HepG2 (cell line): ENCODE results near the gene ENTPD6. TPM values are rescaled to one million over a fixed set of nuclear protein-coding genes. Genes with fewer than 3 reads are reported as not detected.

ENCODE experiments used
- ATAC-seq: fragments of 200-7000 bp; cut with Tn5 transposase; 3 replicates; pipeline ENCODE4 v1.9.1; 2020; ENCODE audit warnings: mild to moderate bottlenecking, moderate library complexity
- BruUV-seq: library from RNA; stranded (reverse); fragments of 400-500 nt; replicated peaks from 2 replicates; lab custom pipeline; 2021; lab: Mats Ljungman, UMichigan
- CTCF ChIA-PET: fragments of 300-600 bp; formaldehyde crosslinking; extraction: SDS; loops from one replicate; lab custom pipeline; 2021; ENCODE audit warnings: low total read pairs, inconsistent platforms, low intra/inter-chr PET ratio; lab: Yijun Ruan, JAX
- POLR2A ChIA-PET: fragments of 350-600 bp; sonication (Branson Sonifier 250); formaldehyde crosslinking; loops from one replicate; lab custom pipeline; 2020; ENCODE audit warnings: antibody characterized with exemption, inconsistent platforms; lab: Yijun Ruan, JAX
- DNase-seq: peaks from one replicate; pipeline ENCODE4 v3.0.0-alpha.2; 2015; ENCODE audit warnings: low spot score
- FAIRE-seq: peaks from 3 replicates; lab custom pipeline; 2011; peaks lifted over from hg19 to GRCh38; lab: Jason Lieb, UNC
- H2AFZ ChIP-seq: one replicate; pipeline ENCODE4 v1.6.1; 2011; ENCODE audit warnings: low read length, inconsistent platforms
- H3K27ac ChIP-seq: fragments of 300-600 bp; 3 replicates; pipeline ENCODE4 v1.8.0; 2011; ENCODE audit warnings: mixed run types, mild to moderate bottlenecking, mixed read lengths, low read length, inconsistent platforms; ENCODE audit not compliant: insufficient read depth; ENCODE audit errors: extremely low read length
- H3K27me3 ChIP-seq, 2 experiments: fragments of 200-600 bp in 1 of 2; 2 replicates in 1 of 2; 3 replicates in 1 of 2; pipeline versions ENCODE4 v1.6.0 to v1.8.0; 2011; ENCODE audit warnings: low read length in 2 of 2, mild to moderate bottlenecking in 2 of 2, moderate library complexity in 2 of 2, inconsistent platforms in 1 of 2; ENCODE audit not compliant: insufficient read depth in 2 of 2, control insufficient read depth in 1 of 2
- H3K36me3 ChIP-seq, 2 experiments: fragments of 200-600 bp in 1 of 2; replicated peaks in 1 of 2; 2 replicates in 1 of 2; 3 replicates in 1 of 2; pipeline versions ENCODE4 v1.5.1 to v1.8.0; 2011; ENCODE audit warnings: low read length in 2 of 2, inconsistent platforms in 1 of 2; ENCODE audit not compliant: insufficient read depth in 2 of 2, control insufficient read depth in 1 of 2
- H3K4me1 ChIP-seq: 2 replicates; pipeline ENCODE4 v1.5.1; 2012; ENCODE audit warnings: low read length, inconsistent platforms; ENCODE audit not compliant: insufficient read depth
- H3K4me2 ChIP-seq: 2 replicates; pipeline ENCODE4 v1.6.0; 2011; ENCODE audit warnings: low read depth, low read length, inconsistent platforms
- H3K4me3 ChIP-seq, 3 experiments: fragments of 200-600 bp in 1 of 3; sonication (generic), shearing (Covaris generic) in 1 of 3; replicated peaks in 1 of 3; 2 replicates each; pipeline ENCODE4 v1.5.1; 2011 to 2016; ENCODE audit warnings: low read length in 3 of 3, inconsistent platforms in 2 of 3, low read depth in 2 of 3, mild to moderate bottlenecking in 2 of 3, control low read depth in 1 of 3, mixed read lengths in 1 of 3; ENCODE audit not compliant: insufficient read depth in 1 of 3
- H3K79me2 ChIP-seq: one replicate; pipeline ENCODE4 v1.6.1; 2011; ENCODE audit warnings: low read length, inconsistent platforms; ENCODE audit not compliant: insufficient read depth
- H3K9ac ChIP-seq: 2 replicates; pipeline ENCODE4 v1.6.0; 2011; ENCODE audit warnings: mild to moderate bottlenecking, low read depth, low read length, inconsistent platforms; ENCODE audit not compliant: insufficient read depth
- H3K9me3 ChIP-seq: 2 replicates; pipeline ENCODE4 v1.5.1; 2012; ENCODE audit warnings: mild to moderate bottlenecking, low read length
- H4K20me1 ChIP-seq: 2 replicates; pipeline ENCODE4 v1.6.0; 2011; ENCODE audit warnings: inconsistent platforms, mild to moderate bottlenecking, low read length, moderate library complexity; ENCODE audit not compliant: insufficient read depth
- CENPBD1 ChIP-seq: sonication (generic); formaldehyde crosslinking; IDR thresholded peaks from 2 replicates; pipeline ENCODE4 v1.8.0; 2022; ENCODE audit warnings: missing genetic modification reagents, low read depth, mild to moderate bottlenecking, borderline replicate concordance
- CREB3 ChIP-seq: sonication (generic); formaldehyde crosslinking; IDR thresholded peaks from 2 replicates; pipeline ENCODE4 v1.5.0; 2020; ENCODE audit warnings: missing genetic modification reagents
- IRX3 ChIP-seq: sonication (generic); formaldehyde crosslinking; IDR thresholded peaks from 2 replicates; pipeline ENCODE4 v1.8.1; 2023; ENCODE audit warnings: mild to moderate bottlenecking, low read depth, missing genetic modification reagents, borderline replicate concordance
- KMT2B ChIP-seq: IDR thresholded peaks from 2 replicates; pipeline ENCODE4 v1.6.1; 2016; ENCODE audit warnings: missing genetic modification reagents, missing compliant biosample characterization
- NFATC3 ChIP-seq: sonication (generic); formaldehyde crosslinking; IDR thresholded peaks from 2 replicates; pipeline ENCODE4 v1.5.1; 2020; ENCODE audit warnings: mild to moderate bottlenecking, missing genetic modification reagents
- SIN3B ChIP-seq: fragments of 150-350 bp; IDR thresholded peaks from 2 replicates; pipeline ENCODE4 v1.6.1; 2014; ENCODE audit warnings: low read length
- SP140L ChIP-seq: sonication (generic); formaldehyde crosslinking; IDR thresholded peaks from 2 replicates; pipeline ENCODE4 v1.4.0; 2020; ENCODE audit warnings: missing genetic modification reagents, borderline replicate concordance
- ZBTB43 ChIP-seq: sonication (generic); formaldehyde crosslinking; conservative IDR thresholded peaks from 2 replicates; pipeline ENCODE4 v1.4.0; 2020; ENCODE audit warnings: missing genetic modification reagents
- ZHX2 ChIP-seq, 2 experiments: sonication (generic) in 1 of 2; formaldehyde crosslinking in 1 of 2; IDR thresholded peaks; 2 replicates each; pipeline versions ENCODE4 v1.6.1 to v1.9.0; 2014 to 2022; ENCODE audit warnings: antibody characterized with exemption in 1 of 2, borderline replicate concordance in 1 of 2, inconsistent platforms in 1 of 2, low read depth in 1 of 2, missing genetic modification reagents in 1 of 2
- ZNF180 ChIP-seq: sonication (generic); formaldehyde crosslinking; IDR thresholded peaks from 2 replicates; pipeline ENCODE4 v1.4.0; 2020; ENCODE audit warnings: low read depth, missing genetic modification reagents, borderline replicate concordance
- ZNF234 ChIP-seq: sonication (generic); formaldehyde crosslinking; conservative IDR thresholded peaks from 2 replicates; pipeline ENCODE4 v1.5.1; 2020; ENCODE audit warnings: mild to moderate bottlenecking, missing genetic modification reagents
- ZUFSP ChIP-seq: sonication (generic); formaldehyde crosslinking; IDR thresholded peaks from 2 replicates; pipeline ENCODE4 v1.9.0; 2021; ENCODE audit warnings: missing genetic modification reagents, mild to moderate bottlenecking, borderline replicate concordance
- WGBS: methylation state at CpG from one replicate; pipeline ENCODE4 v1.1.6; 2017; ENCODE audit warnings: low lambda C conversion rate; 5-methylcytosine and 5-hydroxymethylcytosine counted together
- in situ Hi-C: cut with HindIII; loops from 2 replicates; pipeline ENCODE4 v1.10.0; 2017; ENCODE audit warnings: low pct_unique_long_range_greater_than_20kb; ENCODE audit not compliant: extremely low pct_ligation_motif_present
- intact Hi-C: fragments of 100-400 bp; cut with micrococcal nuclease; formaldehyde crosslinking; loops from one replicate; pipeline ENCODE4 v1.10.0; 2022; ENCODE audit not compliant: unreplicated experiment
- polyA plus RNA-seq, 8 experiments: library from polyadenylated mRNA; depleted of rRNA in 3 of 8; stranded (reverse) in 7 of 8; unstranded in 1 of 8; fragments of >200 nt; fragmentation: Illumina TruSeq in 4 of 8; extraction: Trizol in 4 of 8; gene quantifications; 2 replicates each; pipeline versions ENCODE4 v1.2.1 to v1.2.3, GENCODE V29; 2011 to 2016; ENCODE audit warnings: low read depth in 4 of 8, missing spikeins in 1 of 8, mixed read lengths in 1 of 8; ENCODE audit not compliant: insufficient read depth in 1 of 8
- total RNA-seq, 5 experiments: library from RNA; depleted of rRNA; stranded (reverse); fragments of >200 nt; fragmentation: Illumina TruSeq; extraction: Trizol; gene quantifications; 2 replicates each; pipeline ENCODE4 v1.2.3, GENCODE V29; 2016; ENCODE audit warnings: low read depth in 1 of 5

Gene ENTPD6
- total and polyA plus RNA-seq, 2 of the 13 experiments (the other 11 are each of a cell fraction or from before 2014, with no cell fraction given): 164 to 172 TPM

GRCh38 chr20:25211273-25211672, 15.8 kb downstream of the ENTPD6 start (continued):
- TF ChIP-seq ZHX2 (IDR thresholded peaks at IDR 0.05; ENCODE audit: low read depth) (no peak), ZHX2 (CRISPR knock-in tag; IDR thresholded peaks at IDR 0.05; ENCODE audit: borderline replicate concordance) (no peak)

- ChIA-PET CTCF (no interaction called here), POLR2A (no interaction called here)
- Histone ChIP-seq H3K79me2 (no peaks in the 10 kb centered on the region), H3K4me1 (peaks cover 12% of the 10 kb centered on the region), H3K27ac (no peak overlapping the region), H3K9me3 (no peaks in the 10 kb centered on the region), H3K4me2 (no peak overlapping the region), H3K36me3 (peaks cover 53 to 75% of the 10 kb centered on the region in 2 experiments), H2AFZ (no peak overlapping the region), H3K27me3 (no peaks in the 10 kb centered on the region), H4K20me1 (no peaks in the 10 kb centered on the region), H3K4me3 (no peak overlapping the region), H3K9ac (no peak overlapping the region)
- intact Hi-C loops: no loop called here
- FAIRE-seq (no peak), DNase-seq (no peak), ATAC-seq (no peak)
- BruUV-seq: no TSS peak
- 91% methylated on average over 5 of the region's 5 CpGs for WGBS
- in situ Hi-C loops: no loop called here
- no peak for TF ChIP-seq KMT2B (CRISPR knock-in tag)
- no peak for TF ChIP-seq CENPBD1 (CRISPR knock-in tag)
- no peak for TF ChIP-seq ZBTB43 (CRISPR knock-in tag)
- no peak for TF ChIP-seq ZNF180 (CRISPR knock-in tag)
- TF ChIP-seq ZUFSP (CRISPR knock-in tag): no peak
- no peak for TF ChIP-seq SIN3B
- TF ChIP-seq ZNF234: no peak
- no peak for TF ChIP-seq IRX3
- TF ChIP-seq SP140L (CRISPR knock-in tag): no peak
- no peak for TF ChIP-seq CREB3
- TF ChIP-seq NFATC3: no peak
Measured at GRCh38 chr20:25212242-25212641, 16.7 kb downstream of the ENTPD6 start.
